Measurements from ENCODE around the gene MED9.

The MED9 gene

DNA sequence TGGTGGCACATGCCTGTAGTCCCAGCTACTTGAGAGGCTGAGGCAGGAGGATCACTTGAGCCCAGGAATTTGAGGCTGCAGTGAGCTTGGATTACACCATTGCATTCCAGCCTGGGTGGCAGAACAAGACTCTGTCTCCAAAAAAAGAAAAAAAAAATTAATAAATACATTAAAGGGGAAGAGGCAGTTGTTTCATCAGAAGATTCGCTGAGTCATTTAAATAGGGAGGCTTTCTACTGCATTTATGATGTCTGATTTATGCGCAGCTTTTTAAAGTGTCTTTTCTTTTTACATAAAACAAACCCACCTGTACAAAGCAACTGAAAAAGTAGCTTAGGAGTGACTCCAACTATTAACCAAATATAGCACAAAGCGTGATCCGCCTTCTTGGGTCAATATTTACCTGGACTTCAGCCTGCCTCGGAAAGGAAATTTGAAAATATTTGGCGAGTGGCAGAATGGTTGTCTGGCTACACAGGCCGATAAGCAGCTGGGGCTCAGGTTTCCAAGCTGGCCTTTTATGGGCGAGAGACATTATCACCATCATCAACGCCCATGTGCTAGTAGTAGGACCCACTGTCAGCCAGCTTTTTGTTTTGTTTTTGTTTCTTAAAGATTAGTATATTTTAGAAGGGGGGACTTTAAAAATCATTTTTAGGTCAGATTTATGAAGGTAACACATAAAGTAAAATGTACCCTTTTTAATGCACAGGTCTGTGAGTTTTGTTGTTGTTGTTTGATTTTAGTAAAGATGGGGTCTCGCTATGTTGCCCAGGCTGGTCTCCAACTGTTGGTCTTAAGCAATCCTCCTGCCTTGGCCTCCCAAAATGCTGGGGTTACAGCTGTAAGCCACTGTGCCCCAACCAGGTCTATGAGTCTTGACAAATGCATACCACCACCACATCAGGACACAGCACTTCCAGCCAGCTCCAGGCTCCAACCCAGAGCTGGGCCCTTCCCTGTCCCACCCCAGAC lies 61.9 kb downstream of the MED9 start:
- DNase-seq: peak; percentile 15

DNA sequence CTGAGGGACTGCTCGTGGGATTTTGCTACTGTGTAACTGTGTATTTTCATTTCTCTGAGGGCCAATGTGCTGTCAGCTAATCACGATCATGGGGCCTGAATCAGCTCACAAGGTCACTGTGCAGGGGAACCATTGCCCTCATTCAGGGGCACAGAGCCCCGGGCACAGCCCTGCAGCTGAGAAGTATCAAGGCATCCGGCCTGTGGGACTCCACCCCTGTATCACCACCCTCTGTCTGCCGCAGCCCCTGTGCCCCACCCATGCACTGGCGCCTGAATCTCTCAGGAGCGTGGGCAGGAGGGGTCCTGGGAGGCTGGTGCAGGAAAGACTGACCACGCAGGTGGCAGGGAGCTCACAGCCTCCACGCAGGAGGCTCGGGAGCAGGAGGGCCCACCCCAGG lies 62.8 kb downstream of the MED9 start:
- DNase-seq: no peak

DNA sequence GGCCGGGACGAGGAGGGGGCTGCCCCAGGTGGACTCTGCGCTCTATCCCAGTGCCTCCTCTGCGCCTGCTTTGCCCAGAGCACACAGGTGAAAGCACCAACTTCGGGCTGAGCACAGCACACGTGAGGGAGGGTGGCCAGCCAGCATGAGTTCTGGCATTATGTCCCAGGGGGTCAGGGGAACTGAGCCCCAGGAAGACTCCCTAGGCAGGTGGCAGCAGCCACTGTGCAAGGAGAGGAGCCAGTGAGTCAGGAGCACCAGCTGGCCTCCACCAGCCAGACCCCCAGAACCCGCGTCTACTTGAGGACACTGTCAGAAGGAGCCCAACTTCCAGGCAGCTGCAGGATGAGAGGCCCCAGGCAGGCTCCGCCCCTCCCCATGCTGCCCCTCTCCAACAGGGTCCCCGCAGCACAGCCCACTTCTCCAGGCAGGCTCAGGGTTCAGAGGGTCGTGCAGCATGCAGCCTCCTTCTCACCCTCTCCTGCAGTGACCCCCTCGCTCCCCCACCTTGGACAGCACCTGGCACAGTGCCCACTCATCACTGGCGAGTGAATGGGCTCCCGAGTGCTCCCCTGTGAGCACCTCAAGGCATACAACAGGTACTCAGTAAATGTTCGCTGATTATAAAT lies 63.6 kb downstream of the MED9 start:
- no peak for DNase-seq

DNA sequence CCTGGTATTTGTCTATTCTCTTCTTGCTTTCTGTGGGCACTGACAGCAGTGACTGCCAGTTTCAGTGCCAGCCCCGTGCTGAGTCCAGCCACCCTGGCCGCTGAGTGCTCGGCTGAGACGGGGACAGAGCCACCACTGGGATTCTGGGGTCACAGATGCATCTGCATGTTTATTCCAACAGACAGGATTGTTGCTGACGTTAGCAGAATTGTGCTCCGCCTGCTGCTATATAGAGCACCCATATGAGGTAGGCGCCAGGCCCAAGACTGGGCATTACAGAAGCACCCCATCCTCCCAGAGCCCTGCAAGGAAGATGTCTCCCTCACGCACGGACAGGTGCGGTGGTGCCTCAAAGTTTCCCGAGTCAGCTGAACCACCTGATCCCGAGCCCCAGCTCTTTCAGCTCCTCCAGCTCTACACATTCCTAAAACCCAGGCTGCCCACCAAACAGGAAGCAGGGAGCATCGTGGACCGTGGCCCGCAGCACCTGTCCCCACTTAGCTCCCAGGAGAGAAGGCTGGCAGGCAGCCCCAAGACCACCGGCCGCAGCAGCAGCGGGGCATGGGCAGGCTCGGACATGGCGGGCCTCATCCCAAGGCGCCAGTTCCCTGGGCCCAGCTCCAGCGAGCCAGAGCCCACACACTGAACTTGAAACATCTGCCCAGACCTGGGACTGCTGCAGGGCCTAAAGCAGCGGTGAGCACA lies 64.3 kb downstream of the MED9 start:
- no peak for DNase-seq

- no peak for DNase-seq
Measured at GRCh38 chr17:17541640-17542001, 64.8 kb downstream of the MED9 start.
